GM19467 (cell line): ENCODE results near the gene ROR1.
"Not testable (repeated sequence)": the region's sequence is repeated elsewhere in the genome, so short reads cannot be mapped to it uniquely, and the experiment has no call there.

Experiments
- ATAC-seq: cut with Tn5 transposase; IDR thresholded peaks from one replicate; pipeline ENCODE4 v1.9.1; 2021; ENCODE audit warnings: mild to moderate bottlenecking, moderate library complexity; ENCODE audit not compliant: unreplicated experiment

The ROR1 gene

GRCh38 chr1:63792152-63792551 is 18.3 kb downstream of the ROR1 start:
- ATAC-seq = no peak

GRCh38 chr1:63793741-63794240 is 20.0 kb downstream of the ROR1 start:
- no peak for ATAC-seq

- no peak for ATAC-seq
Observed at GRCh38 chr1:63794354-63794753, 20.5 kb downstream of the ROR1 start.

GRCh38 chr1:63794939-63795378 is 21.1 kb downstream of the ROR1 start:
- no peak for ATAC-seq

GRCh38 chr1:63795455-63795854 is 21.6 kb downstream of the ROR1 start:
- ATAC-seq = no peak

- no peak for ATAC-seq
Observed at GRCh38 chr1:63797056-63797726, 23.4 kb downstream of the ROR1 start.

- no peak for ATAC-seq
Observed at GRCh38 chr1:63798284-63798683, 24.5 kb downstream of the ROR1 start.

GRCh38 chr1:63799307-63799706 is 25.5 kb downstream of the ROR1 start:
- no peak for ATAC-seq

GRCh38 chr1:63799820-63800219 is 26.0 kb downstream of the ROR1 start:
- no peak for ATAC-seq

- no peak for ATAC-seq
Observed at GRCh38 chr1:63802109-63802508, 28.3 kb downstream of the ROR1 start.

GRCh38 chr1:63804829-63805484 is 31.1 kb downstream of the ROR1 start:
- no peak for ATAC-seq

- no peak for ATAC-seq
Observed at GRCh38 chr1:63807046-63807445, 33.2 kb downstream of the ROR1 start.

GRCh38 chr1:63810936-63811469 is 37.2 kb downstream of the ROR1 start:
- ATAC-seq = no peak

- ATAC-seq = no peak
Observed at GRCh38 chr1:63812071-63812700, 38.4 kb downstream of the ROR1 start.

GRCh38 chr1:63813829-63814277 is 40.0 kb downstream of the ROR1 start:
- no peak for ATAC-seq

GRCh38 chr1:63816217-63816815 is 42.5 kb downstream of the ROR1 start:
- ATAC-seq = not testable (repeated sequence)

GRCh38 chr1:63817152-63817667 is 43.4 kb downstream of the ROR1 start:
- no peak for ATAC-seq

GRCh38 chr1:63817700-63818099 is 43.9 kb downstream of the ROR1 start:
- ATAC-seq = no peak

- no peak for ATAC-seq
Observed at GRCh38 chr1:63818567-63819325, 44.9 kb downstream of the ROR1 start.

GRCh38 chr1:63819795-63820194 is 46.0 kb downstream of the ROR1 start:
- no peak for ATAC-seq
